ENCODE measurements around the gene CCDC152.

- TF ChIP-seq, protein P1, sequence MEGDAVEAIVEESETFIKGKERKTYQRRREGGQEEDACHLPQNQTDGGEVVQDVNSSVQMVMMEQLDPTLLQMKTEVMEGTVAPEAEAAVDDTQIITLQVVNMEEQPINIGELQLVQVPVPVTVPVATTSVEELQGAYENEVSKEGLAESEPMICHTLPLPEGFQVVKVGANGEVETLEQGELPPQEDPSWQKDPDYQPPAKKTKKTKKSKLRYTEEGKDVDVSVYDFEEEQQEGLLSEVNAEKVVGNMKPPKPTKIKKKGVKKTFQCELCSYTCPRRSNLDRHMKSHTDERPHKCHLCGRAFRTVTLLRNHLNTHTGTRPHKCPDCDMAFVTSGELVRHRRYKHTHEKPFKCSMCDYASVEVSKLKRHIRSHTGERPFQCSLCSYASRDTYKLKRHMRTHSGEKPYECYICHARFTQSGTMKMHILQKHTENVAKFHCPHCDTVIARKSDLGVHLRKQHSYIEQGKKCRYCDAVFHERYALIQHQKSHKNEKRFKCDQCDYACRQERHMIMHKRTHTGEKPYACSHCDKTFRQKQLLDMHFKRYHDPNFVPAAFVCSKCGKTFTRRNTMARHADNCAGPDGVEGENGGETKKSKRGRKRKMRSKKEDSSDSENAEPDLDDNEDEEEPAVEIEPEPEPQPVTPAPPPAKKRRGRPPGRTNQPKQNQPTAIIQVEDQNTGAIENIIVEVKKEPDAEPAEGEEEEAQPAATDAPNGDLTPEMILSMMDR (optimal IDR thresholded peaks at IDR 0.05 in 1 of 3, IDR thresholded peaks at IDR 0.05 in 1 of 3, conservative IDR thresholded peaks at IDR 0.05 in 1 of 3; ENCODE audit: extremely low read depth in 1 of 3, insufficient read depth in 2 of 3, low read length in 3 of 3) = no peak
- no peak for TF ChIP-seq EZH2 (IDR thresholded peaks at IDR 0.05; ENCODE audit: low read length)
Observed at GRCh38 chr5:42721484-42721883, 35.1 kb upstream of the CCDC152 start.
